ENCODE measurements around the gene DHRS11.

The DHRS11 gene

GRCh38 chr17:36629970-36630502 is 38.4 kb downstream of the DHRS11 start:
- no peak overlapping the region for H3K9ac ChIP-seq (ENCODE audit: insufficient read length, low read depth)
- no peak for TF ChIP-seq ZNF274 (IDR thresholded peaks at IDR 0.05; ENCODE audit: low read depth, low read length)
- no peak overlapping the region for H3K4me3 ChIP-seq (ENCODE audit: insufficient read length, low read depth)
- no peaks in the 10 kb centered on the region for H3K9me3 ChIP-seq (ENCODE audit: insufficient read depth, low read length)
- no peak for DNase-seq (ENCODE audit: low read depth, low spot score)
- peaks cover 19% of the 10 kb centered on the region for H3K4me1 ChIP-seq (ENCODE audit: insufficient read depth, insufficient read length)
- no peaks in the 10 kb centered on the region for H3K36me3 ChIP-seq (ENCODE audit: insufficient read depth, insufficient read length, low read length)
- H3K27me3 ChIP-seq (ENCODE audit: insufficient read depth, insufficient read length): peaks cover 16% of the 10 kb centered on the region

GRCh38 chr17:36631022-36631421 is 39.3 kb downstream of the DHRS11 start:
- DNase-seq (ENCODE audit: low read depth, low spot score): no peak
- Histone ChIP-seq H3K4me1 (ENCODE audit: insufficient read depth, insufficient read length) (peaks cover 19% of the 10 kb centered on the region), H3K4me3 (ENCODE audit: insufficient read length, low read depth) (no peak overlapping the region), H3K36me3 (ENCODE audit: insufficient read depth, insufficient read length, low read length) (no peaks in the 10 kb centered on the region), H3K9ac (ENCODE audit: insufficient read length, low read depth) (no peak overlapping the region), H3K9me3 (ENCODE audit: insufficient read depth, low read length) (no peaks in the 10 kb centered on the region), H3K27me3 (ENCODE audit: insufficient read depth, insufficient read length) (peaks cover 16% of the 10 kb centered on the region)
- no peak for TF ChIP-seq YY1 (IDR thresholded peaks at IDR 0.05; ENCODE audit: insufficient read depth, insufficient read length)

GRCh38 chr17:36632916-36633771 is 41.5 kb downstream of the DHRS11 start:
- H3K4me1 ChIP-seq (ENCODE audit: insufficient read depth, insufficient read length): peaks cover 19% of the 10 kb centered on the region
- no peaks in the 10 kb centered on the region for H3K36me3 ChIP-seq (ENCODE audit: insufficient read depth, insufficient read length, low read length)
- no peaks in the 10 kb centered on the region for H3K9me3 ChIP-seq (ENCODE audit: insufficient read depth, low read length)
- TF ChIP-seq YY1 (IDR thresholded peaks at IDR 0.05; ENCODE audit: insufficient read depth, insufficient read length): no peak
- no peak for TF ChIP-seq ZNF274 (IDR thresholded peaks at IDR 0.05; ENCODE audit: low read depth, low read length)
- no peak for TF ChIP-seq SUZ12 (IDR thresholded peaks at IDR 0.05; ENCODE audit: extremely low read depth, insufficient read depth, insufficient read length)
- no peak overlapping the region for H3K9ac ChIP-seq (ENCODE audit: insufficient read length, low read depth)
- DNase-seq (ENCODE audit: low read depth, low spot score): no peak
- no peak overlapping the region for H3K4me3 ChIP-seq (ENCODE audit: insufficient read length, low read depth)
- peaks cover 18% of the 10 kb centered on the region for H3K27me3 ChIP-seq (ENCODE audit: insufficient read depth, insufficient read length)

GRCh38 chr17:36640346-36640745 is 48.7 kb downstream of the DHRS11 start:
- TF ChIP-seq YY1 (IDR thresholded peaks at IDR 0.05; ENCODE audit: insufficient read depth, insufficient read length) (no peak), SUZ12 (IDR thresholded peaks at IDR 0.05; ENCODE audit: extremely low read depth, insufficient read depth, insufficient read length) (no peak), ZNF274 (IDR thresholded peaks at IDR 0.05; ENCODE audit: low read depth, low read length) (no peak)
- peaks cover 65% of the 10 kb centered on the region for H3K27me3 ChIP-seq (ENCODE audit: insufficient read depth, insufficient read length)
- DNase-seq (ENCODE audit: low read depth, low spot score): no peak

GRCh38 chr17:36640836-36641235 is 49.2 kb downstream of the DHRS11 start:
- peaks cover 65% of the 10 kb centered on the region for H3K27me3 ChIP-seq (ENCODE audit: insufficient read depth, insufficient read length)
- H3K36me3 ChIP-seq (ENCODE audit: insufficient read depth, insufficient read length, low read length): no peaks in the 10 kb centered on the region
- H3K9ac ChIP-seq (ENCODE audit: insufficient read length, low read depth): no peak overlapping the region
- no peak for TF ChIP-seq ZNF274 (IDR thresholded peaks at IDR 0.05; ENCODE audit: low read depth, low read length)
- no peak for TF ChIP-seq SUZ12 (IDR thresholded peaks at IDR 0.05; ENCODE audit: extremely low read depth, insufficient read depth, insufficient read length)
- TF ChIP-seq YY1 (IDR thresholded peaks at IDR 0.05; ENCODE audit: insufficient read depth, insufficient read length): no peak
- H3K4me1 ChIP-seq (ENCODE audit: insufficient read depth, insufficient read length): peaks cover 6% of the 10 kb centered on the region
- no peak for DNase-seq (ENCODE audit: low read depth, low spot score)
- H3K9me3 ChIP-seq (ENCODE audit: insufficient read depth, low read length): no peaks in the 10 kb centered on the region
- no peak overlapping the region for H3K4me3 ChIP-seq (ENCODE audit: insufficient read length, low read depth)

More at GRCh38 chr17:36640346-36640745, 48.7 kb downstream of the DHRS11 start:
- Histone ChIP-seq H3K36me3 (ENCODE audit: insufficient read depth, insufficient read length, low read length) (no peaks in the 10 kb centered on the region), H3K4me3 (ENCODE audit: insufficient read length, low read depth) (no peak overlapping the region), H3K4me1 (ENCODE audit: insufficient read depth, insufficient read length) (peaks cover 6% of the 10 kb centered on the region), H3K9ac (ENCODE audit: insufficient read length, low read depth) (no peak overlapping the region), H3K9me3 (ENCODE audit: insufficient read depth, low read length) (no peaks in the 10 kb centered on the region)

- Histone ChIP-seq H3K9ac (ENCODE audit: insufficient read length, low read depth) (peak overlapping the region; percentile 56), H3K36me3 (ENCODE audit: insufficient read depth, insufficient read length, low read length) (no peaks in the 10 kb centered on the region), H3K4me3 (ENCODE audit: insufficient read length, low read depth) (peak overlapping the region; percentile 49), H3K4me1 (ENCODE audit: insufficient read depth, insufficient read length) (peaks cover 6% of the 10 kb centered on the region), H3K9me3 (ENCODE audit: insufficient read depth, low read length) (no peaks in the 10 kb centered on the region), H3K27me3 (ENCODE audit: insufficient read depth, insufficient read length) (peaks cover 65% of the 10 kb centered on the region)
- TF ChIP-seq ZNF274 (IDR thresholded peaks at IDR 0.05; ENCODE audit: low read depth, low read length): no peak
- no peak for TF ChIP-seq YY1 (IDR thresholded peaks at IDR 0.05; ENCODE audit: insufficient read depth, insufficient read length)
- no peak for TF ChIP-seq SUZ12 (IDR thresholded peaks at IDR 0.05; ENCODE audit: extremely low read depth, insufficient read depth, insufficient read length)
- DNase-seq (ENCODE audit: low read depth, low spot score): no peak
Observed at GRCh38 chr17:36641331-36641876, 49.7 kb downstream of the DHRS11 start.
